ENCODE data around the gene PSMB10.
"Not testable (repeated sequence)": the region's sequence is repeated elsewhere in the genome, so short reads cannot be mapped to it uniquely, and the experiment has no call there.

Gene PSMB10

DNA sequence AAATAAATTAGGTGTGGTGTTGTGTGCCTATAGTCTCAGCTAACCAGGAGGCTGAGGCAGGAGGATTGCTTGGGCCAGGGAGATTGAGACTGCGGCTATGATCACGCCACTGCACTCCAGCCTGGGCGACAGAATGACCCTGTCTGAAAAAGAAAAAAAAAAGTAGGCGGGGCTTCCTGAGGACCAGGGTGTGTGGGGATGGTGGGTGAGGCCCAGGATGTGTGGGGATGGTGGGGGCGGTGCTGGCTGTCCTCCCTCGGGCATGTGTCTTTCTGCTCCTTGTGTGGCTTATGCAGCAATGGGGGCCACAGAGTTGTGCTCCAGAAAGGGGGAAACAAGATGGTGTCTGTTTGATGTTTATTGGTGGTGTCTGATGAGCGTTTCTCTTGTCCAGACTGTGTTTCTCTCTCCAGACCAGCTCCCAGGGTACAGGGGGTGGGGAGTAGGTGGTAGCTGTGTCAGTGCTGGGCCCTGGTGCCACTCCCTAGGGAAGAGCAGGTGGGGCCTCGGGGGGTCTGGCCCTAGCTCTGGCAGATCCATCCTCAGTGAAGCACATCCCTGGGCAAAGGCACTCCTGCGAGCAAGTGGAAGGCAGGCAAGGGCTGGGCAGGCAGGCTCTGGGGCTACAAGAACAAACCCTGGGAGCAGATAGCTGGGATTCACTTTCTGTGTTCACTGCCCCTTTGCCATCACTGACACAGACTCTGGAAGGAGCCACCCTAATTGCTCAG lies 5.0 kb upstream of the PSMB10 start:
- no peak for DNase-seq

DNA sequence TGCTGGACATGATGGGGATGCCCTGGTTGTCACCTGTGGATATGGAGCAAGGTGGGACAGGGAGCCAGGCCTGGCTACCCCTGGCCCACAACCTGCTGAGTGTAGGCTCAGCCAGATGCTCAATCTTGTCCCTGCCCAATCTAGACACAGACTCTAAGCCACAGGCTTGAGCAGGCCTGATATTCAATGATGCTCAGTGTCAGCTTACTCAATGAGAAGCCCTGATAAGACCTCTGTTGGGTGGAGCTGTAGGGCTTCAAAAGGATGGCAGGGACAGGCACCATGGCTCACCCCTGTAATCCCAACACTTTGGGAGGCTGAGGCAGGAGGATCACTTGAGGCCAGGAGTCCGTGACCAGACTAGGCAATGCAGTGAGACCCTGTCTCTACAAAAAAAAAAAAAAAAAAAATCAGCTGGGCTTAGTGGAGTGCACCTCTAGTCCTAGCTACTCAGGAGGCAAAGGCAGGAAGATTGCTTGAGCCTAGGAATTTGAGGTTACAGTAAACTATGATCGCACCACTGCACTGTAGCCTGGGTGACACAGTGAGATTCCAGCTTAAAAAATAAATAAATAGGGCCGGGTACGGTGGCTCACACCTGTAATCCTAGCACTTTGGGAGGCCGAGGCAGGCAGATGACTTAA lies 3.9 kb upstream of the PSMB10 start:
- DNase-seq, result no peak

GRCh38 chr16:67939507-67940445 lies 3.1 kb upstream of the PSMB10 start:
- DNase-seq, result peak; percentile 62

GRCh38 chr16:67937713-67938112 lies 1.1 kb upstream of the PSMB10 start:
- not testable (repeated sequence) for DNase-seq

DNA sequence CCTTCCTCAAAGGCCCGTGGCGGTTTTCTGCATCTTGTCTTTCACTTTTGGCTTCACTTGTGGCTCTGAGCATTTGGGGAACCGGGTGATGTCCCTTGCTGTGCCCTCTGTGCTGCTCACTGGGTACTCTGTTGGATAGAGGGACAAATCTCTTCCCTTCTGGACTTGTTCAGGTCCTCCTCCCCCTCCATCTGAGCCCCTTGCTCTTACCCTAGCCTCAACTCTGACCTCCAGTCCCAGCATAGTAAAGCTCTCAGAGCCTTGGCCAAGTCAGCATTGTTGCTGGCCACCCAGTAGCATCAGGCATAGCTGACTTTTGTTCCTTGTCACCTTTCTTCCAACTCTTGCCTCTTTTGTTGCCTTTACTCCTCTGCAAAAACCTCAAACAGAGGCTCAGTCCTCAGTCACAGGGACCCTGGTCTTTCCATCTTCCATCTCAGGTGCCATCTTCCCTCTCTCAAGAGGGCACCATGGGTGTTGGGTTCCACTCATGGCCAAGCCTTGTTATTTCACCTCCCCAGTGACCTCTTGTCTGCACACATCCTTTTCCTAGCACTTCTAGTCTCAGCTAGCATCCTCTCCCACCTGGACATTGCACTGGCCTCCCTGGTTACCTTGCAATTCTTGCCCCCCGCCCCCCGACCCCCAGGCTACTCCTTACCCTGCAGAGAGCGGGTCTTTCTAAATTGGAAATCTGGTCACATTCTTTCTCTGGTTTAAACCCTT lies 393 bp upstream of the PSMB10 start:
- DNase-seq, result peak; percentile 77

DNA sequence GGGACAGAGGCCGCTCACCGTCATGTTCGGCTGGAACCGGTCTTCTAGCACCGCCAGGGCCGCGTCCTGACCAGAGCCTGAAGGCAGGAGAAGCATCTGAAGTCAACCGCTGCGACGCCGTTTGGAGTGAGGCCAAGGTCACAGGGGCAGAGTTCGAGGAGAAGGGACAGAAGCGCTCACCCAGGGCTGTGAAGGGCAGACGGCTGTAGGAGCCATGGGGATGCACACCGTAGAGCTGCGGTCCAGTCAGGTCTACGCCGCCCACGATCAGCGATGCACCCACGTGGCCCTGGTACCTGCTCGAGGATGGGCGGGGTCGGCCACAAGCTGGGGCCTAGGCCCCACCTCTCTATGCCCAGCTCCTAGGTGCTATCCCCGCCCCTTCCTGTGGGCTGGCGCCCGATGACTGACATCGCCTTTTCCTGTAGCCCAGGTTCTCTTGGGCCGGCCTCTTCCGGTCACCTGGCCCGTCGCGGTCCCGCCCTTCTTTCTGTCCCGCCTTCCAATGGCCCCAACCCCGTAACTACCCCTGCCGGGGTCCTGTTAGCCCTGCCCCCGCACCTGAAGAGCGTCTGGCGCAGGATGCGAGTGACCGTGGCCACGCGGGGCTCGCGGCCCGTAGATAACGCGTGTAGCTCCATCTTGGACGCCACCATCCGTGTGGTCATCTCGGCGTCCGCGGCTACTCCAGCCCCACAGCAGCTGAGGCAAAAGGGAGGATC lies 1.1 kb downstream of the PSMB10 start:
- peak; percentile 95 for DNase-seq

- no peak for DNase-seq
Measured at GRCh38 chr16:67935101-67935401, 1.6 kb downstream of the PSMB10 start.

- DNase-seq, result no peak
Measured at GRCh38 chr16:67934306-67935100, 2.1 kb downstream of the PSMB10 start.

GRCh38 chr16:67933805-67934204 lies 2.8 kb downstream of the PSMB10 start:
- no peak for DNase-seq

DNA sequence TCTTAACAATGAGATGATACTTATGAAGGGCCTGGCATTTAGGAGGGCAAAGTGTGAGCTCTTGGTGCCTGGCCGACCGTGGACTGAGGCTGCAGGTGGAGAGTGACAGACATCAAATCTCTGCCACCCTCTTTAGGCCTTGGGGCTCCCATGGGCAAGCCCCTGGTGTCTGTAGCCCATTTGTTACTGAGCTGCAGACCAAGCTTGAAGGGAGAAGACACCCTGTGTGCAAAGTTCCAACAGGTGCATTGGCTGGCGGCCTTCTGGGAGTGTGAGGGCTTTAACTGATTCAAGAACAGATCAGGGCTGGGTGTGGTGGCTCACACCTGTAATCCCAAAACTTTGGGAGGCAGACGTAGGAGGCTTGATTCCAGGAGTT lies 4.2 kb downstream of the PSMB10 start:
- DNase-seq, result no peak

DNA sequence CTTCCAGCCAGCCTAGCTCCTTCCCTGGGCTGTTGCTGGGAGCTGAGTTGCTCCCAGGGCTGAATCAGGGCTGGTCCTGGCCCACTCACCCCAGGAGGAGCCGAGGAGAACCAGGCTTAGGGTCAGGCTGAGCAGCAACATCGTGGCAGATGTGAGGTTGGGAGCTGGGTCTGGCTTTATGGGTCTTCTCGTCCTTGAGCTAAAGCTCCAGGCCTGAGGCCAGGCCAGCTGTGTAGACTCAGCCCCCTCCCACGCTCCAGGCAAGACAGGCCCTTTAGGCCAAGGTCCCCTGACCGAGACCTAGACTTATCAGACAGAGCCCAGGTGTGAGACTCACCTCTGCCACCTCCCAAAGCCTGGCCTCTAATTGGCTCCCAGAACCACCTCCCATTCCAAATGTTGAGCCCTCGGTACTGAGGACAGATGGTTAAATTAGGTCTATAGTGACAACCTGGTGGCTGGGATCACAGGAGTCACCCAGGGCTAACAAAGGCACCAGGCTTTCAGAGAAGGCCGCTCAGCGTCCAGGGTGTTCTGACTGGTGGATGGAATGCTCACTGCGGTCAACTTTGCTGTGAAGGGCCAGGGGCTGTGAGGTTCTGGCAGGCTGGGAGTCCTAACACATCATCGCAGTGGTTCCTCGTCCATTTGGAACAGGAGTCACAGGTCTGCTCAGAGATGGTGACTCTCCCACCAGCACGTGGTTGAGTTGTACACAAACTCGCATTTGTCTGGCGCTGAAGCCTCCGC lies 4.8 kb downstream of the PSMB10 start, which contains the start of gene CTRL:
CTRL (minus strand) TSS at position 151 of the 750 bp plus-strand sequence; CDS start at position 141, 10 bp downstream.
- no peak for DNase-seq

GRCh38 chr16:67930678-67931211 lies 5.9 kb downstream of the PSMB10 start:
- no peak for DNase-seq

DNA sequence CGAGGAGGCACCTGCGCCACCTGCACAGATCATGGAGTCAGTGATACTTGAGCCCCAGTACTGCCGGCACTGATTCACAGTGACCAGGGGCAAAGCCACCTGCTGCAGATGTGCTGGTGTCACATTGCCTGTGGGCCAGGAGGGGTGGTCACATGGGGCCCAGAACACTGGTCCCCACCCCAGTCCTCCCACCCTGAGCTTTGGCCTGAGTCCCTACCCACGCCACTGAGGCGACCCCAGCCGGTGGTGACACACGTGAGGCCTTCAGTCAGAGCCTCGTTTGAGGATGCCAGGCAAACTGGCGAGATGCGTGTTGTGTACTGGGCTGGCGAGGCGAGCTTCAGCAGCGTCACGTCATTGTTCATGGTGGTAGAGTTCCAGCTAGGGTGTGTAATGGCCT lies 6.5 kb downstream of the PSMB10 start:
- DNase-seq, result no peak

- DNase-seq, result peak; percentile 81
Measured at GRCh38 chr16:67928561-67929364, 7.9 kb downstream of the PSMB10 start.

- no peak for DNase-seq
Measured at GRCh38 chr16:67928147-67928546, 8.5 kb downstream of the PSMB10 start.

DNA sequence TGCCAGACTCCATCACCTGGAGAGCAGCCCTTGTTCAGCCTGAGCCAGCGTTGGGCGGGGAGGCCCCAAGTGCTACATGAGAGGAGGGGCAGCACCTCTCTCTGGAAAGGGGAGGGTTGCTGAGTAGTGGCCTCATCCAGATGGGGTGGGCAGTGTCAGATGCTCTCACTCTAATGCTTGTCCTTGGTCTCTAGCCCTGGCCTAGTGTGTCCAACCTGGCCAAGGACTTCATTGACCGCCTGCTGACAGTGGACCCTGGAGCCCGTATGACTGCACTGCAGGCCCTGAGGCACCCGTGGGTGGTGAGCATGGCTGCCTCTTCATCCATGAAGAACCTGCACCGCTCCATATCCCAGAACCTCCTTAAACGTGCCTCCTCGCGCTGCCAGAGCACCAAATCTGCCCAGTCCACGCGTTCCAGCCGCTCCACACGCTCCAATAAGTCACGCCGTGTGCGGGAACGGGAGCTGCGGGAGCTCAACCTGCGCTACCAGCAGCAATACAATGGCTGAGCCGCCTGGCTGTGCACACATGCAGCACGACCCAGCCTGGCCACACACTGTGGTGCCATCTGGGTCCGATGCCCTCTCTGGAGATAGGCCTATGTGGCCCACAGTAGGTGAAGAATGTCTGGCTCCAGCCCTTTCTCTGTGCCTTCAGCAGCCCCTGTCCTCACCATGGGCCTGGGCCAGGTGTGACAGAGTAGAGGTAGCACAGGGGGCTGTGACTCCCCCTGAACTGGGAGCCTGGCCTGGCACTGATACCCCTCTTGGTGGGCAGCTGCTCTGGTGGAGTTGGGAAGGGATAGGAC lies 9.3 kb downstream of the PSMB10 start:
- no peak for DNase-seq

DNA sequence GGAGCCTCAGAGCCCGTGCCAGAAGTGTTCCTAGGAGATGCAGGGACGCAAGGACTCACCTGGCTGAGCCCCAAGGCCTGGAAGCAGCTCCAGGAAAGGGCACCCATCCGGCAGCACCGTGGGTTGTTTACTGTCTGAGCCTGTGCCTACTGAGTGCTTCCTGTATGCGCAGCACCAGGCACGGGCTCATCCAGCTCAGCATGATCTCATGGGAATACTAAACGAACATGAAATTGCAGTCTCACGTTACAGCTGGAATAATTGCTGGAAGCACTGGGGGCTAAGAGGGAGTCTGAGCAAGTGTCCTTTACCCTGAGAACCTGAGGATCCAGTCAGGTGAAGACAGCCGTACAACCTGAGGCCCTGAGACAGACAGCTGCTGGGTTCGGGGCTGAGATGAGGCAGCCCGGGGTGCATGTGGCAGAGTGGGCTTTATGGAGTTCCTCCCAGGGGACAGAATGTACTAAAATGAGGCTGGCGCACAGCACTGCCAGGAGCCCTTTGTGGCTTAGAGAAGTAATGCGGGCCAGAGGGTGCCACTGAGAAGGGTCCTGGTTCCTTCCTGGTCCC lies 10.4 kb downstream of the PSMB10 start:
- DNase-seq, result no peak

All from activated naive CD4-positive, alpha-beta T cell treated with anti-CD3 and anti-CD28 coated beads, Interleukin-2, amount 50 U/mL, for 16 hours (primary cell).